Astrocyte (in vitro differentiated cells and primary cell): ENCODE data around the gene RPGRIP1L.

Source experiments
- CTCF ChIP-seq: IDR thresholded peaks from 2 replicates; pipeline ENCODE4 v1.5.1; 2011; ENCODE audit warnings: low read depth, mild to moderate bottlenecking, inconsistent platforms, low read length, moderate library complexity; ENCODE audit not compliant: insufficient read depth
- EZH2 ChIP-seq: IDR thresholded peaks from 2 replicates; pipeline ENCODE4 v1.6.1; 2012; ENCODE audit warnings: mild to moderate bottlenecking, low read length, inconsistent platforms; ENCODE audit not compliant: insufficient read depth

- TF ChIP-seq CTCF (no peak), EZH2 (no peak)
These were observed 138.3 kb downstream of the RPGRIP1L start for GRCh38 chr16:53565296-53565863.
